Testis (tissue), 2 donors: ENCODE data around the gene GALM.

Experiments
- POLR2A ChIP-seq: fragments of 450-650 bp; IDR thresholded peaks from one replicate; pipeline ENCODE4 v1.6.1; 2017; ENCODE audit warnings: antibody characterized with exemption, mild to moderate bottlenecking, moderate library complexity
- TF ChIP-seq, protein P1 (sequence below), 3 experiments: fragments of 450-650 bp in 2 of 3; fragments of 200-600 bp in 1 of 3; sonication (generic) in 1 of 3; IDR thresholded peaks; one replicate each; pipeline ENCODE4 v1.5.1; 2016 to 2019; ENCODE audit warnings: antibody characterized with exemption in 3 of 3, mild to moderate bottlenecking in 2 of 3, moderate library complexity in 1 of 3

DNA sequence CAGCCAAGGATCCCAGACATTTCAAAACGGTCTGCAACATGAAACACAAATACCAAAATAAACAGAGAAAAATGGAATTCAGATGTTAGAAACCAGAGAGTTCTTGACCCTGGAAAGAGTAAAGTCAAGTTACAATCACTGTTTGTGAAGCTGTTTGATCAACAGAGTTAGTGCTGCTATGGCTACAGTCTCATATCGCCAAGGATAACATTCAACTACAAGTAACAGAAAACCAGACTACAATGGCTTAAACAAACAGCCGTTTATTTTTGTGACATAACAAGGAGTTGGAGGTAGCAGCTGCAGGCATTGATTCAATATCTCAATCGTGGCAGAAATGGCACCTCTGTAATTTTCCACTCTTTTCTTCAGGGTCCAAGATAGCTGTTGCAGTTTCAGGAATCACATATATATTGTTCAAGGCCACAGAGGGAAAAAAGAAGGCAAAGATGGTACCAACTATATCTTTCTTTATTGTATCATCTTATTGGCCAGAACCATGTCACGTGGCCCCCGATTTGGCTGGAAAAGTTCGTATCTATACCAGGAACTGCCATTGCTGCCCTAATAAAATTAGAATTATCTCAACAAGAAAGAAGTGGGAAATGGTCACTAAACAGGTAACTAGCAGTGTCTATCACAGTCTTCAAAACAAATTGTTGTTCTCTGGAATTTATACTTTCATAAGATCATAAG is 45.5 kb upstream of the GALM start:
- TF ChIP-seq, protein P1, sequence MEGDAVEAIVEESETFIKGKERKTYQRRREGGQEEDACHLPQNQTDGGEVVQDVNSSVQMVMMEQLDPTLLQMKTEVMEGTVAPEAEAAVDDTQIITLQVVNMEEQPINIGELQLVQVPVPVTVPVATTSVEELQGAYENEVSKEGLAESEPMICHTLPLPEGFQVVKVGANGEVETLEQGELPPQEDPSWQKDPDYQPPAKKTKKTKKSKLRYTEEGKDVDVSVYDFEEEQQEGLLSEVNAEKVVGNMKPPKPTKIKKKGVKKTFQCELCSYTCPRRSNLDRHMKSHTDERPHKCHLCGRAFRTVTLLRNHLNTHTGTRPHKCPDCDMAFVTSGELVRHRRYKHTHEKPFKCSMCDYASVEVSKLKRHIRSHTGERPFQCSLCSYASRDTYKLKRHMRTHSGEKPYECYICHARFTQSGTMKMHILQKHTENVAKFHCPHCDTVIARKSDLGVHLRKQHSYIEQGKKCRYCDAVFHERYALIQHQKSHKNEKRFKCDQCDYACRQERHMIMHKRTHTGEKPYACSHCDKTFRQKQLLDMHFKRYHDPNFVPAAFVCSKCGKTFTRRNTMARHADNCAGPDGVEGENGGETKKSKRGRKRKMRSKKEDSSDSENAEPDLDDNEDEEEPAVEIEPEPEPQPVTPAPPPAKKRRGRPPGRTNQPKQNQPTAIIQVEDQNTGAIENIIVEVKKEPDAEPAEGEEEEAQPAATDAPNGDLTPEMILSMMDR (IDR thresholded peaks at IDR 0.05) = no peak
- no peak for TF ChIP-seq POLR2A
